Endothelial cell of umbilical vein (primary cell): Measurements from ENCODE around the gene AFDN. TPM values are rescaled to one million over a fixed set of nuclear protein-coding genes. Genes with fewer than 3 reads are reported as not detected.

Experiments
- BruUV-seq: library from RNA; stranded (reverse); fragments of 400-500 nt; replicated peaks from 2 replicates; lab custom pipeline; 2021; lab: Mats Ljungman, UMichigan
- CTCF ChIA-PET: fragments of 300-600, 350-600 bp; sonication (Branson Sonifier 250); formaldehyde crosslinking; loops from one replicate; lab custom pipeline; 2021; ENCODE audit warnings: antibody characterized with exemption, inconsistent platforms; lab: Charles Lee
- POLR2A ChIA-PET: fragments of 300-600, 350-600 bp; sonication (Branson Sonifier 250); formaldehyde crosslinking; loops from one replicate; lab custom pipeline; 2021; ENCODE audit warnings: antibody characterized with exemption, inconsistent platforms; lab: Charles Lee
- DNase-seq: peaks from one replicate; pipeline ENCODE4 v3.0.0-alpha.2; 2011; ENCODE audit warnings: low read depth, low spot score
- FAIRE-seq: peaks from 2 replicates; lab custom pipeline; 2011; peaks lifted over from hg19 to GRCh38; lab: Jason Lieb, UNC
- H2AFZ ChIP-seq: 2 replicates; pipeline ENCODE4 v1.6.0; 2012; ENCODE audit warnings: low read depth, low read length, control low read depth, inconsistent platforms
- H3K27ac ChIP-seq: 2 replicates; pipeline ENCODE4 v1.5.1; 2011; ENCODE audit warnings: low read depth, mild to moderate bottlenecking, control low read depth, low read length, moderate library complexity; ENCODE audit not compliant: insufficient read depth
- H3K27me3 ChIP-seq, 2 experiments: 2 replicates each; pipeline versions ENCODE4 v1.6.0 to v1.6.1; 2011; ENCODE audit warnings: low read length in 2 of 2, mixed read lengths in 1 of 2; ENCODE audit not compliant: control insufficient read depth in 2 of 2, insufficient read depth in 2 of 2
- H3K36me3 ChIP-seq, 2 experiments: 2 replicates in 1 of 2; 3 replicates in 1 of 2; pipeline ENCODE4 v1.5.1; 2011; ENCODE audit warnings: low read length in 2 of 2, mild to moderate bottlenecking in 1 of 2, moderate library complexity in 1 of 2; ENCODE audit not compliant: control insufficient read depth in 2 of 2, insufficient read depth in 2 of 2; ENCODE audit errors: extremely low read depth in 1 of 2
- H3K4me1 ChIP-seq: 3 replicates; pipeline ENCODE4 v1.5.1; 2011; ENCODE audit warnings: mild to moderate bottlenecking, low read length; ENCODE audit not compliant: control insufficient read depth, insufficient read depth; ENCODE audit errors: extremely low read depth
- H3K4me2 ChIP-seq: 2 replicates; pipeline ENCODE4 v1.6.1; 2011; ENCODE audit warnings: low read length, control low read depth, mixed read lengths; ENCODE audit not compliant: insufficient read depth
- H3K4me3 ChIP-seq, 3 experiments: fragments of 200-600 bp in 1 of 3; sonication (generic), shearing (Covaris generic) in 1 of 3; replicated peaks in 1 of 3; 2 replicates each; pipeline ENCODE4 v1.5.1; 2011 to 2016; ENCODE audit warnings: control low read depth in 3 of 3, low read length in 3 of 3, mild to moderate bottlenecking in 2 of 3, inconsistent platforms in 1 of 3, low read depth in 1 of 3, moderate library complexity in 1 of 3; ENCODE audit not compliant: insufficient read depth in 1 of 3
- H3K79me2 ChIP-seq: 2 replicates; pipeline ENCODE4 v1.6.0; 2012; ENCODE audit warnings: low read length, inconsistent platforms; ENCODE audit not compliant: control insufficient read depth, insufficient read depth
- H3K9ac ChIP-seq: replicated peaks from 2 replicates; pipeline ENCODE3; 2011; ENCODE audit warnings: low read length, control low read depth; ENCODE audit not compliant: insufficient read depth; ENCODE audit errors: extremely low read depth
- H3K9me1 ChIP-seq: replicated peaks from 3 replicates; pipeline ENCODE4 v1.6.0; 2011; ENCODE audit warnings: mild to moderate bottlenecking, low read length; ENCODE audit not compliant: control insufficient read depth, insufficient read depth; ENCODE audit errors: extremely low read depth
- H3K9me3 ChIP-seq: replicated peaks from 2 replicates; pipeline ENCODE4 v1.5.1; 2012; ENCODE audit warnings: low read length, inconsistent platforms; ENCODE audit not compliant: control insufficient read depth, insufficient read depth
- H4K20me1 ChIP-seq: replicated peaks from 2 replicates; pipeline ENCODE3; 2011; ENCODE audit warnings: mild to moderate bottlenecking, low read length; ENCODE audit not compliant: control insufficient read depth, insufficient read depth; ENCODE audit errors: extremely low read depth
- EZH2 ChIP-seq: IDR thresholded peaks from 2 replicates; pipeline ENCODE4 v1.6.1; 2012; ENCODE audit warnings: borderline replicate concordance, low read depth, mild to moderate bottlenecking, moderate library complexity, low read length, inconsistent platforms; ENCODE audit not compliant: severe bottlenecking
- FOS ChIP-seq: IDR thresholded peaks from 2 replicates; pipeline ENCODE4 v1.6.1; 2011; ENCODE audit warnings: mild to moderate bottlenecking, low read length, moderate library complexity, borderline replicate concordance; ENCODE audit not compliant: insufficient read depth
- GATA2 ChIP-seq: IDR thresholded peaks from 2 replicates; pipeline ENCODE4 v1.7.0; 2011; ENCODE audit warnings: low read depth, mild to moderate bottlenecking, moderate library complexity, mixed read lengths, low read length; ENCODE audit not compliant: insufficient read length, insufficient read depth
- JUN ChIP-seq: IDR thresholded peaks from 2 replicates; pipeline ENCODE4 v1.6.1; 2011; ENCODE audit warnings: borderline replicate concordance, low read depth; ENCODE audit not compliant: insufficient read length, insufficient read depth
- MYC ChIP-seq: IDR thresholded peaks from one replicate; pipeline ENCODE4 v1.6.1; 2011; ENCODE audit warnings: mild to moderate bottlenecking, low read depth, low read length
- POLR2A ChIP-seq: IDR thresholded peaks from 2 replicates; pipeline ENCODE4 v1.6.1; 2012; ENCODE audit warnings: low read depth, mild to moderate bottlenecking, control low read depth, low read length
- POLR2AphosphoS5 ChIP-seq: IDR thresholded peaks from 2 replicates; pipeline ENCODE4 v1.6.1; 2012; ENCODE audit warnings: low read depth, mild to moderate bottlenecking, control low read depth, low read length, moderate library complexity; ENCODE audit not compliant: insufficient read depth
- dilution Hi-C: fragments of 300-500 bp; cut with MboI; formaldehyde crosslinking; loops from one replicate; pipeline ENCODE4 v1.15.0; 2019; ENCODE audit warnings: low sequenced_read_pairs; ENCODE audit not compliant: extremely low pct_ligation_motif_present
- intact Hi-C: fragments of 100-400 bp; cut with micrococcal nuclease; formaldehyde crosslinking; loops from one replicate; pipeline ENCODE4 v1.10.0; 2022
- polyA plus RNA-seq, 4 experiments: library from polyadenylated mRNA; depleted of rRNA in 3 of 4; stranded (reverse) in 3 of 4; unstranded in 1 of 4; fragments of >200 nt; gene quantifications; 2 replicates each; pipeline versions ENCODE4 v1.2.1 to v1.2.3, GENCODE V29; 2011 to 2012; ENCODE audit warnings: missing spikeins in 1 of 4
- total RNA-seq: library from RNA; stranded (reverse); gene quantifications from 2 replicates; pipeline ENCODE4 v1.2.3, GENCODE V29; 2021
- TF ChIP-seq, protein P1 (sequence below), 2 donors: IDR thresholded peaks; 1 replicate in 1 of 2; 2 replicates in 1 of 2; pipeline ENCODE4 v1.5.1; 2011; ENCODE audit warnings: low read length in 2 of 2, mild to moderate bottlenecking in 2 of 2, moderate library complexity in 2 of 2, control low read depth in 1 of 2, inconsistent platforms in 1 of 2, low read depth in 1 of 2; ENCODE audit not compliant: insufficient read depth in 1 of 2; ENCODE audit errors: extremely low read depth in 1 of 2
- TF ChIP-seq, protein P2 (sequence below): IDR thresholded peaks from 2 replicates; pipeline ENCODE4 v1.6.1; 2011; ENCODE audit not compliant: insufficient read depth, insufficient read length

AFDN gene
- total and polyA plus RNA-seq, 2 donors (not counting 3 experiments of a cell fraction or from before 2014, with no cell fraction given) = 31.0 to 134 TPM

- CTCF ChIA-PET = interaction anchor here (2.3 kb wide), 1 partner anchor 334 kb away, joined by 7 read pairs; no protein-coding TSS in a partner anchor
- Histone ChIP-seq H3K9me3 (no peaks in the 10 kb centered on the region), H3K9me1 (no peaks in the 10 kb centered on the region), H3K4me2 (no peak overlapping the region), H3K79me2 (no peaks in the 10 kb centered on the region), H3K4me3 (no peak overlapping the region), H2AFZ (no peak overlapping the region), H3K36me3 (no peaks in the 10 kb centered on the region), H4K20me1 (no peaks in the 10 kb centered on the region), H3K27ac (no peak overlapping the region), H3K9ac (no peak overlapping the region), H3K4me1 (no peaks in the 10 kb centered on the region), H3K27me3 (peaks cover 0 to 2% of the 10 kb centered on the region in 2 experiments)
- intact Hi-C loops (no loop called here), dilution Hi-C loops (no loop called here)
- POLR2A ChIA-PET = no interaction called here
- TF ChIP-seq, protein P1, sequence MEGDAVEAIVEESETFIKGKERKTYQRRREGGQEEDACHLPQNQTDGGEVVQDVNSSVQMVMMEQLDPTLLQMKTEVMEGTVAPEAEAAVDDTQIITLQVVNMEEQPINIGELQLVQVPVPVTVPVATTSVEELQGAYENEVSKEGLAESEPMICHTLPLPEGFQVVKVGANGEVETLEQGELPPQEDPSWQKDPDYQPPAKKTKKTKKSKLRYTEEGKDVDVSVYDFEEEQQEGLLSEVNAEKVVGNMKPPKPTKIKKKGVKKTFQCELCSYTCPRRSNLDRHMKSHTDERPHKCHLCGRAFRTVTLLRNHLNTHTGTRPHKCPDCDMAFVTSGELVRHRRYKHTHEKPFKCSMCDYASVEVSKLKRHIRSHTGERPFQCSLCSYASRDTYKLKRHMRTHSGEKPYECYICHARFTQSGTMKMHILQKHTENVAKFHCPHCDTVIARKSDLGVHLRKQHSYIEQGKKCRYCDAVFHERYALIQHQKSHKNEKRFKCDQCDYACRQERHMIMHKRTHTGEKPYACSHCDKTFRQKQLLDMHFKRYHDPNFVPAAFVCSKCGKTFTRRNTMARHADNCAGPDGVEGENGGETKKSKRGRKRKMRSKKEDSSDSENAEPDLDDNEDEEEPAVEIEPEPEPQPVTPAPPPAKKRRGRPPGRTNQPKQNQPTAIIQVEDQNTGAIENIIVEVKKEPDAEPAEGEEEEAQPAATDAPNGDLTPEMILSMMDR (IDR thresholded peaks at IDR 0.05; ENCODE audit: extremely low read depth in 1 of 2, insufficient read depth in 1 of 2, low read depth in 1 of 2, low read length in 2 of 2) = no peak
- no peak for TF ChIP-seq JUN
- DNase-seq (no peak), FAIRE-seq (no peak)
- BruUV-seq = no TSS peak
Observed at GRCh38 chr6:167819576-167819975, 7.1 kb upstream of the AFDN start.

DNA sequence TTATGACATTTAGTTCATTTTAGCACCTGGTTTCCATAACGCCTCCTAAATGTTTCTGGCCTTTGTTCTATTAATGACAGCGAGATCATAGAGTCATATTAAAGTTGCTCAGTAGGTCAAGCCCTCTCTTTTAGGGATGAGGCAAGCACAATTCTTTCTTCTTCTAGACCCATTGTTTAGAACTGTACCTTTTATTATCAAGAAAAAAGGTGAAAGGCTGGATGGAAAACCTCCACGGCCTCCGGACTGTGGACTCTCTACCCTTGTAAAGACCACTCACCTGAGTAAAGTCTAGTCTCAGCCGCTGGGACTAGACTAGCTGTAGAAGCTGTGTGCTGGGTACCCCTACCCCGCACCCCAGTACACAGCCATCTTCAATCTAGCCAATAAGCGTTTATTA, 6.0 kb upstream of the AFDN start:
- H3K9me1 ChIP-seq = no peaks in the 10 kb centered on the region
- no peak overlapping the region for H3K4me2 ChIP-seq
- H3K36me3 ChIP-seq = no peaks in the 10 kb centered on the region
- DNase-seq (no peak), FAIRE-seq (no peak)
- no peaks in the 10 kb centered on the region for H4K20me1 ChIP-seq
- H3K4me1 ChIP-seq = peaks cover 4% of the 10 kb centered on the region
- intact Hi-C loops (loop anchor here (10.0 kb wide), 1 partner anchor 214 kb away; no protein-coding TSS in a partner anchor), dilution Hi-C loops (no loop called here)
- TF ChIP-seq EZH2 (no peak), JUN (no peak), MYC (no peak), GATA2 (no peak), POLR2A (no peak), POLR2AphosphoS5 (no peak), FOS (no peak)
- TF ChIP-seq, protein P1 (IDR thresholded peaks at IDR 0.05; ENCODE audit: extremely low read depth in 1 of 2, insufficient read depth in 1 of 2, low read depth in 1 of 2, low read length in 2 of 2) = no peak
- TF ChIP-seq, protein P2, sequence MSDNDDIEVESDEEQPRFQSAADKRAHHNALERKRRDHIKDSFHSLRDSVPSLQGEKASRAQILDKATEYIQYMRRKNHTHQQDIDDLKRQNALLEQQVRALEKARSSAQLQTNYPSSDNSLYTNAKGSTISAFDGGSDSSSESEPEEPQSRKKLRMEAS = no peak
- BruUV-seq = no TSS peak
- H3K9ac ChIP-seq = no peak overlapping the region
- CTCF ChIA-PET = no interaction called here
- H3K4me3 ChIP-seq = no peak overlapping the region
- no peak overlapping the region for H3K27ac ChIP-seq
- no peak overlapping the region for H2AFZ ChIP-seq
- POLR2A ChIA-PET = no interaction called here
- H3K9me3 ChIP-seq = no peaks in the 10 kb centered on the region
- peaks cover 0 to 2% of the 10 kb centered on the region in 2 experiments for H3K27me3 ChIP-seq
- H3K79me2 ChIP-seq = no peaks in the 10 kb centered on the region
